ENCODE measurements around the gene IRAK1.

Gene IRAK1

DNA sequence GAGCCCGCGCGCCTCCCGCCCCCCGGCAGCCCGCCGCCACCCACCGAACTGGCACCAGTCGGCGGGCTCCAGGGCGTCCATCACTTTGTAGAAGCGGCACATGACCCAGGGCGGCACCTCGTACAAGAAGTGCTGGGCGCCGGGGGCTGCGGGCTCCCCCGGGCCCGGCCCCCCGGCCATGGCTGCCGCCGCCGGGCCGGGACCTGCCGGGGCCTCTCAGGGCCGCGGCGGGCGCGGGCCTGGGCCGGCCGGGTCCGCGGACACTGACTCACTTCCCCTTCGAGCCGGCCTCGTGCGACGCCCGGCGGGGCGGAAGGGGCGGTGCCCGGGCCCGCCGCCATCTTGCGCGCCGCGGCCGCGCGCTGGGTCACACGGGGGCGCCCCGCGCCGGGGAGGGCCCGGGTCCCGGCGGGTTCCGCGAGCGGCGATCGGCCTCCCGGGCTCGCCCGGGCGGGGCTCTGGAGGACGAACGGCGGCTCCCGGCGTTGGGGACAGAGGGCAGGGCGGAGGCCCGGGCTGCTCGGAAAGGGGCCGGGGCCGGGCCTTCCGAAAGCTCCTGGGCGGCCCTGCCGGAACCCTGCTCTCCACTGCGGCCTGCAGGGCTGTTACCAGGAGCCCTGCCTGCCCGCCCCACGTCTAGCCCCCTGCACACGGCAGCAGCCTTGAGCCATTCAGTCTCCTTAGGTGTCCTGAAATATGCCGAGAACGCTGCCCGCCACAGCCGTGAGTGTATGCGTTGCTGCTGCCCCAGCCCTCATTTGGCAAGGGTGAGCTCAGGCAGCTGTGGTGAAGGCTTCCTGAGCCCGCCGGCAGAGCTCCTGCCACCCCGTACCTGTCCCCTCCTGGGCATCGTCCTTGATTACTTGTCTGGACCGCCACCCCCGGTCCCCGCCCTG, at the start of gene IRAK1:
TSS of gene IRAK1 (minus strand) at position 270 of the 896 bp plus-strand sequence. CDS start at position 180, 90 bp downstream.
- peak within 1 kb of the TSS; percentile 51 for H3K4me3 ChIP-seq (ENCODE audit: low read depth, low read length)
- peak; percentile 41 for DNase-seq (ENCODE audit: low read depth, low spot score)
- TF ChIP-seq, protein P1, sequence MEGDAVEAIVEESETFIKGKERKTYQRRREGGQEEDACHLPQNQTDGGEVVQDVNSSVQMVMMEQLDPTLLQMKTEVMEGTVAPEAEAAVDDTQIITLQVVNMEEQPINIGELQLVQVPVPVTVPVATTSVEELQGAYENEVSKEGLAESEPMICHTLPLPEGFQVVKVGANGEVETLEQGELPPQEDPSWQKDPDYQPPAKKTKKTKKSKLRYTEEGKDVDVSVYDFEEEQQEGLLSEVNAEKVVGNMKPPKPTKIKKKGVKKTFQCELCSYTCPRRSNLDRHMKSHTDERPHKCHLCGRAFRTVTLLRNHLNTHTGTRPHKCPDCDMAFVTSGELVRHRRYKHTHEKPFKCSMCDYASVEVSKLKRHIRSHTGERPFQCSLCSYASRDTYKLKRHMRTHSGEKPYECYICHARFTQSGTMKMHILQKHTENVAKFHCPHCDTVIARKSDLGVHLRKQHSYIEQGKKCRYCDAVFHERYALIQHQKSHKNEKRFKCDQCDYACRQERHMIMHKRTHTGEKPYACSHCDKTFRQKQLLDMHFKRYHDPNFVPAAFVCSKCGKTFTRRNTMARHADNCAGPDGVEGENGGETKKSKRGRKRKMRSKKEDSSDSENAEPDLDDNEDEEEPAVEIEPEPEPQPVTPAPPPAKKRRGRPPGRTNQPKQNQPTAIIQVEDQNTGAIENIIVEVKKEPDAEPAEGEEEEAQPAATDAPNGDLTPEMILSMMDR (IDR thresholded peaks at IDR 0.05; ENCODE audit: low read depth, low read length) = no peak
- in situ Hi-C loops (cut with HindIII; ENCODE audit: low sequenced_read_pairs) = no loop called here

DNA sequence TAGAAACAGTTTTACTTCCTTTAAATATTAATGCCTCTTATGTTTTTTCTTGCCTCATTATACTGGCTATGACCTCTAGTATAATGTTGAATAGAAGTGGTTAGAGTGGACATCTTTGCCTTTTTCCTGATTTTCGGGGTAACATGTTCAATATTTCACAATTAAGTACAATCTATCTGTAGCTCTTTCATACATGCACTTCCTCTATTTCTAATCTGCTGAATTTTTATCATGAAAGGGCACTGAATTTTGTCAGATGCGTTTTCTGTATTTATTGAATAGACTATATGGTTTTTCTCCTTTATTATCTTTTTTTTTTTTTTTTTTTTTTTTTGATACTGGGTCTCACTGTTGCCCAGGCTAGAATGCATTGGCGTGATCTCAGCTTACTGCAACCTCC, 48.9 kb upstream of the IRAK1 start:
- DNase-seq (ENCODE audit: low read depth, low spot score) = no peak
- TF ChIP-seq, protein P1 (IDR thresholded peaks at IDR 0.05; ENCODE audit: low read depth, low read length) = no peak
- in situ Hi-C loops (cut with HindIII; ENCODE audit: low sequenced_read_pairs) = no loop called here
- no peak overlapping the region for H3K4me3 ChIP-seq (ENCODE audit: low read depth, low read length)

DNA sequence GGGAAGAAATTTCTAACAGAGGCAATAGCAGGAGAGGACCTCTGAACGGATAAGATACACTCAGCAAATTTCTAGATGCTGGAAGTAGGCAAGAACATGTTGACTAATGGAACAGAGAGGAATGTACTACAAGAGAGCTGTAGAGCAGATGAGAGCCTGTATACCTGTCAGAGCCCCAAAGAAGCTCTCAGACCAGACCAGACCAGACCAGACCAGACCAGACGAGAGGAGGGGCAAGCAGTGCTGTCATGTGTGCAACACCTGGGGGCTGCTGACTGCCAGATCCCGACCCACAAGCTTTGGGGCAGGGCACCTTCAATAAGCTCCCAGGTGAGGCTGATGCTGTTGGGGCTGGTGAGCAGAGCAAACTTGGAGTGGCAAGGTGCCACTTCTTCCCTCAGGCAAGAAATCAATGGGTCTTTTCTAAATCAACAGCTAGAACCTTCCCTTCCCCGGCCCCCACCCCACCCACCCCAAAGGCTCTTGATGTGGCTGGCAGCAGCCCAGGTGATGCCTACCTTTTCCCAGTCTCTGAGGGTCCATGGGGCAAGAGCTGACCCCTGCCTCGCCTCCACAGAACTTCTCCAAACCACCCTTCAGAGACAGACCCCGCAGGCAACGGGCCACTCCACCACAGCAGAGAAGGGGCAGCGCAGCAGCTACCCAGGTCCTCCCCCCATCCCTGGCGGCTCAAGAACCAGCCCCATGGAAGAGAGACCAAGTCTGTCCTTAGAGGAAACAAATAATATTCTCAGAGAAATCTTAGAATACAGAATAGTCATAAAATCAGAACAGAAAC, 45.1 kb upstream of the IRAK1 start:
- no peak for DNase-seq (ENCODE audit: low read depth, low spot score)
- TF ChIP-seq, protein P1 (IDR thresholded peaks at IDR 0.05; ENCODE audit: low read depth, low read length) = no peak
- H3K4me3 ChIP-seq (ENCODE audit: low read depth, low read length) = no peak overlapping the region
- in situ Hi-C loops (cut with HindIII; ENCODE audit: low sequenced_read_pairs) = no loop called here

DNA sequence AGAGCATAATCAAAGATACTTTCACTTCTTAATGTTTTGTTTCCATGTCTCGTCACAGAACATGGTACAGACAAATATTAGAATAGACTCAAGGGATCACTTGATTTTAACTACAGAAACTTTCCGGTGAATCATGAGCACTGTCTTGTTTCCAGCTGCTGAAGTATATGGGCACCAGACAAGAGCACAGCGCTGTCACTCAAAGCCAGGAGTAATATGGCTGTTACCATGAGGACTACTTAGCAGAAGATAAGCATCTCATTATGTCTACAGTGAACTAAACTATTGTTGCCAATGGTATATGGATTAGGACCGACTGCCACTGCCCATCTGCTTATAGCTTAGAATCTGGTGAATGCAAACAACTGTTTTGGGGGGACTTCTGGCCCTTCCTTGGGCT, 43.5 kb upstream of the IRAK1 start:
- no peak for DNase-seq (ENCODE audit: low read depth, low spot score)
- H3K4me3 ChIP-seq (ENCODE audit: low read depth, low read length) = no peak overlapping the region
- TF ChIP-seq, protein P1 (IDR thresholded peaks at IDR 0.05; ENCODE audit: low read depth, low read length) = no peak
- in situ Hi-C loops (cut with HindIII; ENCODE audit: low sequenced_read_pairs) = no loop called here

DNA sequence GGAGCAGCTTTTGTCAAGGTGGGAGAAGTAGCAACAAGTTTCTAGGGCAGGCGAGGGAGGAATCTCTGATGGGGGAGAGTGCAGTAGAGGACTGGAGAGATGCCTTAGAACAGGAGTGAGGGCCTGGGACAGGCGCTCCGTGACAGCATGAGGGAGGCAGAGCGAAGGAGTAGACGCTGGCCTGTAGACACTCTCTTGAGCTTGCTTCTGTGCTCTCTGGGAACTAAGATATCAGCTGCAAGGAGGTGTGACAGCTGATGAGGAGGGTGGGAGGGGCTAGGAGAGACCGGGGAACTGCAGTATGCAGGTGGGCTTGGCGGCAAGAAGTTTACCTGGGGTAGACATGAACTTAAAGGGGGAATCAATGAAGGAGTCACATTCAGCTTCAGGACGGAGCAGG, 42.1 kb upstream of the IRAK1 start:
- in situ Hi-C loops (cut with HindIII; ENCODE audit: low sequenced_read_pairs) = no loop called here
- DNase-seq (ENCODE audit: low read depth, low spot score) = no peak
- no peak overlapping the region for H3K4me3 ChIP-seq (ENCODE audit: low read depth, low read length)
- TF ChIP-seq, protein P1 (IDR thresholded peaks at IDR 0.05; ENCODE audit: low read depth, low read length) = no peak

DNA sequence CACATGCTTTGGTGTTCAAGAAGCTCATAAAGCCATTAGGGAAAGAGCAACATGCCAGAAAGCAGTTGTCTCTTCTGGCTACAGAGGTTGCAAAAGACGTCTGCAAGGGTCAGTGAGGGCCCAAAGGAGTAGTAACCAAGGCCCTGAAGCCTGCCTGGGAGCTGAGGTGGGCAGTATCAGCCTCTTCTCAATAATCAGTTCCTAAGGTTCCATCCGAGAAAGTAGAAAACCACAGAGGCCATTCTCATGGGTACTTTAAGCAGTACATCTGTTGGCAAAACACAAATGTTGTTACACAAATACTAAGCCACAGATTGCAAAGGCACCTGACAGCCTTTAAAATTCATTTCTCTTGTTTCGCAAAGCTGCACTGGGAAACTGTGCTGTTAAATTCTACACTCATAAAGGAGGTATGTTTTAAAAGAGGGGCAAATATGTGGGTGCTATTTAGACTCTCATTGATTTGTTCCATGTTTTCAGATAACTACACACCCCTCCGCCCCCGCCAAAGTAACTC, 40.1 kb upstream of the IRAK1 start:
- DNase-seq (ENCODE audit: low read depth, low spot score) = no peak
- TF ChIP-seq, protein P1 (IDR thresholded peaks at IDR 0.05; ENCODE audit: low read depth, low read length) = no peak
- no peak overlapping the region for H3K4me3 ChIP-seq (ENCODE audit: low read depth, low read length)
- in situ Hi-C loops (cut with HindIII; ENCODE audit: low sequenced_read_pairs) = no loop called here
